Neural crest cell (in vitro differentiated cells): Measurements from ENCODE around the gene PTPRK. TPM values are rescaled to one million over a fixed set of nuclear protein-coding genes. Genes with fewer than 3 reads are reported as not detected.

ENCODE experiments used
- DNase-seq: peaks from one replicate; pipeline ENCODE4 v3.0.0; 2021; ENCODE audit warnings: low read depth, mixed read lengths, low spot score
- H3K27ac Mint-ChIP-seq: one replicate; pipeline ENCODE4 v1.8.0; 2021; ENCODE audit warnings: mild to moderate bottlenecking, mixed read lengths; ENCODE audit not compliant: unreplicated experiment
- H3K27me3 Mint-ChIP-seq: 2 replicates; pipeline ENCODE4 v1.8.0; 2021; ENCODE audit warnings: low read depth, mild to moderate bottlenecking, mixed read lengths
- H3K36me3 Mint-ChIP-seq: 2 replicates; pipeline ENCODE4 v1.8.0; 2021; ENCODE audit warnings: low read depth, mild to moderate bottlenecking, mixed read lengths
- H3K4me1 Mint-ChIP-seq: 2 replicates; pipeline ENCODE4 v1.8.0; 2021; ENCODE audit warnings: mixed read lengths
- H3K4me3 Mint-ChIP-seq: one replicate; pipeline ENCODE4 v1.8.0; 2021; ENCODE audit warnings: mild to moderate bottlenecking, mixed read lengths
- H3K9me3 Mint-ChIP-seq: 2 replicates; pipeline ENCODE4 v1.8.0; 2021; ENCODE audit warnings: mixed read lengths
- total RNA-seq: library from RNA; stranded (reverse); gene quantifications from 2 replicates; pipeline ENCODE4 v1.2.1, GENCODE V29; 2021
- TF ChIP-seq, protein P1 (sequence below): fragments of 200-600 bp; sonication (generic); conservative IDR thresholded peaks from 2 replicates; pipeline ENCODE4 v1.5.0; 2021; ENCODE audit warnings: antibody characterized with exemption, mild to moderate bottlenecking

Gene PTPRK
- total RNA-seq, 1 donor from 2014 or later, result 30.8 TPM

- no peak overlapping the region for H3K27ac Mint-ChIP-seq
Observed at GRCh38 chr6:128352366-128352765, 168.0 kb downstream of the PTPRK start.

GRCh38 chr6:128351255-128351514, 169.2 kb downstream of the PTPRK start:
- Mint-ChIP-seq H3K9me3 (no peaks in the 10 kb centered on the region), H3K4me3 (no peak overlapping the region), H3K36me3 (peaks cover 4% of the 10 kb centered on the region), H3K27ac (no peak overlapping the region), H3K4me1 (peaks cover 9% of the 10 kb centered on the region), H3K27me3 (no peaks in the 10 kb centered on the region)
- TF ChIP-seq, protein P1, sequence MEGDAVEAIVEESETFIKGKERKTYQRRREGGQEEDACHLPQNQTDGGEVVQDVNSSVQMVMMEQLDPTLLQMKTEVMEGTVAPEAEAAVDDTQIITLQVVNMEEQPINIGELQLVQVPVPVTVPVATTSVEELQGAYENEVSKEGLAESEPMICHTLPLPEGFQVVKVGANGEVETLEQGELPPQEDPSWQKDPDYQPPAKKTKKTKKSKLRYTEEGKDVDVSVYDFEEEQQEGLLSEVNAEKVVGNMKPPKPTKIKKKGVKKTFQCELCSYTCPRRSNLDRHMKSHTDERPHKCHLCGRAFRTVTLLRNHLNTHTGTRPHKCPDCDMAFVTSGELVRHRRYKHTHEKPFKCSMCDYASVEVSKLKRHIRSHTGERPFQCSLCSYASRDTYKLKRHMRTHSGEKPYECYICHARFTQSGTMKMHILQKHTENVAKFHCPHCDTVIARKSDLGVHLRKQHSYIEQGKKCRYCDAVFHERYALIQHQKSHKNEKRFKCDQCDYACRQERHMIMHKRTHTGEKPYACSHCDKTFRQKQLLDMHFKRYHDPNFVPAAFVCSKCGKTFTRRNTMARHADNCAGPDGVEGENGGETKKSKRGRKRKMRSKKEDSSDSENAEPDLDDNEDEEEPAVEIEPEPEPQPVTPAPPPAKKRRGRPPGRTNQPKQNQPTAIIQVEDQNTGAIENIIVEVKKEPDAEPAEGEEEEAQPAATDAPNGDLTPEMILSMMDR, result no peak
- DNase-seq, result no peak

More at GRCh38 chr6:128352366-128352765, 168.0 kb downstream of the PTPRK start:
- no peak for DNase-seq
- H3K4me1 Mint-ChIP-seq, result no peaks in the 10 kb centered on the region
- no peaks in the 10 kb centered on the region for H3K27me3 Mint-ChIP-seq
- H3K4me3 Mint-ChIP-seq, result no peak overlapping the region
- H3K36me3 Mint-ChIP-seq, result peaks cover 4% of the 10 kb centered on the region
- TF ChIP-seq, protein P1, result no peak
- H3K9me3 Mint-ChIP-seq, result no peaks in the 10 kb centered on the region

- Mint-ChIP-seq H3K4me3 (no peak overlapping the region), H3K27me3 (no peaks in the 10 kb centered on the region), H3K9me3 (no peaks in the 10 kb centered on the region), H3K36me3 (peaks cover 4% of the 10 kb centered on the region), H3K27ac (no peak overlapping the region), H3K4me1 (peaks cover 9% of the 10 kb centered on the region)
- TF ChIP-seq, protein P1, result no peak
- DNase-seq, result no peak
Observed at GRCh38 chr6:128350416-128351254, 169.8 kb downstream of the PTPRK start.

DNA sequence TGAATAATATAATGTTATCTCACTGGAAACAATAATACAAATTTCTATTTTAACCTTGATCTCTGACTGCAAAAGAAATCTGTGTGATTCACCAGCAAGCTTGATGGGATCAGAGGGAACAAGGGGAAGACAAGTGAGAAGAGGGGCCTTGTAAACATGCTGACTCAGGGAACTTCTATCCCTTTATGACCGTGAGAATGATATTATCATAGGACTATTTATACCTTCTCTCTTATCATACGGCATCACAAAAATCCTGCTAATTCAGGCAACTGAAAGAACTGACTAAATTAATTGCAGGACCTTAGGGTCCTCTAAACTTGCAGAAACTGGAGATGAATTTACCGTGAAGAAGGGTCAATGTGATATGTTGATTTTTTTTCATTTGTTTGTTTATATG, 173.3 kb downstream of the PTPRK start:
- peaks cover 4% of the 10 kb centered on the region for H3K36me3 Mint-ChIP-seq
- H3K9me3 Mint-ChIP-seq, result no peaks in the 10 kb centered on the region
- no peak overlapping the region for H3K4me3 Mint-ChIP-seq
- no peaks in the 10 kb centered on the region for H3K27me3 Mint-ChIP-seq
- H3K27ac Mint-ChIP-seq, result no peak overlapping the region
- no peak for DNase-seq
- H3K4me1 Mint-ChIP-seq, result peaks cover 9% of the 10 kb centered on the region
- TF ChIP-seq, protein P1, result no peak

DNA sequence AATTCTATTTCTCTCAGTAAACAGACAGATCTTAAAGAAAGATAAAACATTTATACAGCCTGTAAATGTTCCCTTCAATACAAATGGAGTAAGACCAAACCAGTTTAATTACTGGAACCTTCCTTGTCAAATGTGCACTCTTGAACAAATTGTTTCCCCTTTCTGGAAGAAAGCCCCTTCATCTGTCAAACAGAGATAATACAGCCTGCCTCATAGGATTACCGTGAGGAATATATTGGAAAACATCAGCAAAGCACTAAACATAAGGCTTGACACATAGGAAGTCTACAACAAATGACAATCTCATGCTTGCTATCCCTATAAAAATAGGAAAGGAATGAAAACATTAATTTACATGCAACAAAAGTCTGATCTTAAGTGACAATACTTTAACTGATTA, 173.8 kb downstream of the PTPRK start:
- TF ChIP-seq, protein P1, result no peak
- DNase-seq, result no peak
- Mint-ChIP-seq H3K27ac (no peak overlapping the region), H3K9me3 (no peaks in the 10 kb centered on the region), H3K36me3 (peaks cover 4% of the 10 kb centered on the region), H3K4me3 (no peak overlapping the region), H3K27me3 (no peaks in the 10 kb centered on the region), H3K4me1 (peaks cover 9% of the 10 kb centered on the region)
